RWPE2 (cell line): ENCODE data around the gene MR1.

Source experiments
- ATAC-seq: fragments of 200-7000 bp; cut with Tn5 transposase; 3 replicates; pipeline ENCODE4 v1.9.1; 2021; ENCODE audit warnings: low read depth
- DNase-seq: peaks from one replicate; pipeline ENCODE4 v3.0.0-alpha.2; 2020; ENCODE audit warnings: low spot score
- H3K27ac ChIP-seq: fragments of 450-650 bp; 2 replicates; pipeline ENCODE4 v1.5.1; 2017; ENCODE audit warnings: mild to moderate bottlenecking; ENCODE audit not compliant: poor library complexity, severe bottlenecking
- H3K27me3 ChIP-seq: fragments of 250-450 bp; sonication (Bioruptor Pico); 2 replicates; pipeline ENCODE4 v1.5.1; 2021; ENCODE audit warnings: mild to moderate bottlenecking, moderate library complexity; ENCODE audit not compliant: insufficient read depth, poor library complexity, severe bottlenecking
- H3K36me3 ChIP-seq: fragments of 250-450 bp; sonication (Bioruptor Pico); 2 replicates; pipeline ENCODE4 v1.5.1; 2020; ENCODE audit warnings: low read depth, mild to moderate bottlenecking, moderate library complexity
- H3K4me1 ChIP-seq: fragments of 250-450 bp; sonication (Bioruptor Pico); 2 replicates; pipeline ENCODE4 v1.5.1; 2021; ENCODE audit warnings: mild to moderate bottlenecking, moderate library complexity; ENCODE audit not compliant: insufficient read depth, poor library complexity, severe bottlenecking
- H3K4me3 ChIP-seq: fragments of 250-450 bp; sonication (Bioruptor Pico); 2 replicates; pipeline ENCODE4 v1.5.1; 2021; ENCODE audit warnings: mild to moderate bottlenecking, moderate library complexity; ENCODE audit not compliant: severe bottlenecking
- H3K9me3 ChIP-seq: fragments of 250-450 bp; sonication (Bioruptor Pico); 2 replicates; pipeline ENCODE4 v1.5.1; 2021; ENCODE audit warnings: mild to moderate bottlenecking, moderate library complexity; ENCODE audit not compliant: severe bottlenecking
- TF ChIP-seq, protein P1 (sequence below): fragments of 450-650 bp; IDR thresholded peaks from one replicate; pipeline ENCODE4 v1.5.1; 2017; ENCODE audit warnings: mild to moderate bottlenecking, moderate library complexity; ENCODE audit not compliant: poor library complexity, severe bottlenecking

MR1 gene

DNA sequence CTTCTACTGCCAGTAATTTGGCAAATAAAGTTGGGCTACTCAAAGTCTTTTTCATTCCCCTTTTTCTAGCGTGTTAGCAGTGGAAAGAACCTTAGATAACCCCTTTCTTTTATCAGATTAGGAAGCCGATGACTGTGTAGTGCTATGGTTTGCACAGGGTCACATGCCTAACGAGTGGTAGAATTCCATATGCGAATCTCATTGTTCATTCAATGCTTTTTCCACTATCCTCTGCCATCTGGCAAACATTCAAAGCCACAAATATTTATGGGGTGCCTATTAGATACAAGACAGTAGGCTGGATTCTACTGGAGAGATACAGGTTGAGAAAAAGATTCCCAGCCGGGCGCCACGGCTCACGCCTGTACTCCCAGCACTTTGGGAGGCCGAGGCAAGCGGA is 39.9 kb downstream of the MR1 start:
- Histone ChIP-seq H3K9me3 (no peaks in the 10 kb centered on the region), H3K27me3 (no peaks in the 10 kb centered on the region), H3K27ac (peak overlapping the region; percentile 34), H3K4me1 (peaks cover 24% of the 10 kb centered on the region), H3K4me3 (no peak overlapping the region), H3K36me3 (no peaks in the 10 kb centered on the region)
- ATAC-seq (peak; percentile 87), DNase-seq (peak; percentile 54)
- TF ChIP-seq, protein P1, sequence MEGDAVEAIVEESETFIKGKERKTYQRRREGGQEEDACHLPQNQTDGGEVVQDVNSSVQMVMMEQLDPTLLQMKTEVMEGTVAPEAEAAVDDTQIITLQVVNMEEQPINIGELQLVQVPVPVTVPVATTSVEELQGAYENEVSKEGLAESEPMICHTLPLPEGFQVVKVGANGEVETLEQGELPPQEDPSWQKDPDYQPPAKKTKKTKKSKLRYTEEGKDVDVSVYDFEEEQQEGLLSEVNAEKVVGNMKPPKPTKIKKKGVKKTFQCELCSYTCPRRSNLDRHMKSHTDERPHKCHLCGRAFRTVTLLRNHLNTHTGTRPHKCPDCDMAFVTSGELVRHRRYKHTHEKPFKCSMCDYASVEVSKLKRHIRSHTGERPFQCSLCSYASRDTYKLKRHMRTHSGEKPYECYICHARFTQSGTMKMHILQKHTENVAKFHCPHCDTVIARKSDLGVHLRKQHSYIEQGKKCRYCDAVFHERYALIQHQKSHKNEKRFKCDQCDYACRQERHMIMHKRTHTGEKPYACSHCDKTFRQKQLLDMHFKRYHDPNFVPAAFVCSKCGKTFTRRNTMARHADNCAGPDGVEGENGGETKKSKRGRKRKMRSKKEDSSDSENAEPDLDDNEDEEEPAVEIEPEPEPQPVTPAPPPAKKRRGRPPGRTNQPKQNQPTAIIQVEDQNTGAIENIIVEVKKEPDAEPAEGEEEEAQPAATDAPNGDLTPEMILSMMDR, result no peak

GRCh38 chr1:181075766-181076350 is 42.1 kb downstream of the MR1 start:
- DNase-seq (no peak), ATAC-seq (no peak)
- Histone ChIP-seq H3K4me3 (no peak overlapping the region), H3K27ac (no peak overlapping the region), H3K36me3 (no peaks in the 10 kb centered on the region), H3K4me1 (peaks cover 26% of the 10 kb centered on the region), H3K27me3 (no peaks in the 10 kb centered on the region), H3K9me3 (no peaks in the 10 kb centered on the region)
- TF ChIP-seq, protein P1, result no peak

DNA sequence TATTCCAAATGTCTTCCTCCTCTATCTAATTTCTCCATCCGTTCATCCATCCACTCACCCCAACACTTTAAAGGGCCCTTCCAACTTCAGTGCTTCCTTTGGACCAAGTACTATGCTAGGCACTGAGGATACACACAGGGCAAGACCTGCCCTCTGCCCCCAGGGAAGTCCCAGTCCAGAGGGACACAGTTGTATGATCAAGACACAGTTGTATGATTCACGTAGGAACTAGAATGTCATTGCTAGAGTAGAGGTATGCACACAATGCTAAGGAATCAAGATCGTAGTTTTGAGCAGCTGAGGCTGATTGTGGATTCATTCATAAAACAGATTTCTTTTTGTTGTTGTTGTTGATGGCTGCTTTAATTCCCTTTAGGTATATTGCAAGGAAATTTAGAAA is 43.1 kb downstream of the MR1 start:
- H3K27ac ChIP-seq, result peak overlapping the region; percentile 80
- no peaks in the 10 kb centered on the region for H3K9me3 ChIP-seq
- peaks cover 26% of the 10 kb centered on the region for H3K4me1 ChIP-seq
- TF ChIP-seq, protein P1, result no peak
- no peak overlapping the region for H3K4me3 ChIP-seq
- H3K36me3 ChIP-seq, result no peaks in the 10 kb centered on the region
- DNase-seq (no peak), ATAC-seq (no peak)
- H3K27me3 ChIP-seq, result no peaks in the 10 kb centered on the region

DNA sequence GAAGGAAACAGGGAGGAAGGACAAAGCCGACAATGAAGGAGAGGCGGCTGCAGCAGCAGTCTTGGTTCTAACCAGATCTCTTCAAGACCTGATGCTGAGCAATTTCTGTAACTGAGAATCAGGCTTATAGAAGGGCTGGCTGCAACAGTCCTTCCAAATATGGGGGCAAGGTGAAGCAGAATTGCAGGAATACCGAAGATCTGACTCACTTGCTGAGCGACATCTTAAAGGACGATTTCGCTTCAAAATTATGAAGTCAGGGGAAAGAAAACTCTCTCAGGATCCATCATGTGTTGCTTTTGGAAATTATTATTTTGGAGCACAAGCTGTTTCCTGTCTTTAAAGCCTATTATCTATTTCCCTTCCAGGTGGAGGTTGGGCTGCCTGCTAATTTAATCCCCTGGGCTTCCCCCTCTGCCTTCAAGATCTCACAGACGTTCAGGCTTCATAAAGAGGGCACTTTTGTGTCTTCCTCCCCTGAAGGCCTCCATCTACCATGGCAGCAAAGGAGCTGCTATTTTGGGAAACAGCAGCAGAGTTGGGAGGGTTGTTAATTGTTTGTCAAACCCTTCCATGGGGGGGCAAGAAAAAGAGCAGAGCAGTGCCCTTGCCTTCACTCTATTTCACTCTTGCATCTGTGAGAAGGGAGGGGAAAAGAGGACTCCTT is 43.9 kb downstream of the MR1 start:
- H3K4me1 ChIP-seq, result peaks cover 26% of the 10 kb centered on the region
- H3K9me3 ChIP-seq, result no peaks in the 10 kb centered on the region
- peak; percentile 68 for ATAC-seq
- H3K4me3 ChIP-seq, result no peak overlapping the region
- DNase-seq, result no peak
- no peaks in the 10 kb centered on the region for H3K27me3 ChIP-seq
- no peaks in the 10 kb centered on the region for H3K36me3 ChIP-seq
- H3K27ac ChIP-seq, result peak overlapping the region; percentile 80
- TF ChIP-seq, protein P1, result no peak

GRCh38 chr1:181079382-181079781 is 45.6 kb downstream of the MR1 start:
- TF ChIP-seq, protein P1, result no peak
- H3K4me3 ChIP-seq, result no peak overlapping the region
- peak overlapping the region; percentile 80 for H3K27ac ChIP-seq
- H3K9me3 ChIP-seq, result no peaks in the 10 kb centered on the region
- H3K27me3 ChIP-seq, result no peaks in the 10 kb centered on the region
- ATAC-seq (no peak), DNase-seq (no peak)
- no peaks in the 10 kb centered on the region for H3K36me3 ChIP-seq
- peaks cover 19% of the 10 kb centered on the region for H3K4me1 ChIP-seq
